Caco-2 (cell line): ENCODE results near the gene ARMC2. TPM values are rescaled to one million over a fixed set of nuclear protein-coding genes. Genes with fewer than 3 reads are reported as not detected.

Experiments
- BruUV-seq: library from RNA; stranded (reverse); fragments of 400-500 nt; replicated peaks from 2 replicates; lab custom pipeline; 2021; lab: Mats Ljungman, UMichigan
- CTCF ChIA-PET: fragments of 300-600 bp; sonication (Branson Sonifier 250); formaldehyde crosslinking; loops from one replicate; lab custom pipeline; 2022; ENCODE audit warnings: antibody characterized with exemption; lab: Charles Lee
- POLR2A ChIA-PET: fragments of 300-600 bp; sonication (Branson Sonifier 250); formaldehyde crosslinking; loops from one replicate; lab custom pipeline; 2022; ENCODE audit warnings: antibody characterized with exemption; lab: Charles Lee
- DNase-seq, 2 experiments: peaks; one replicate each; pipeline versions ENCODE4 v3.0.0 to v3.0.0-alpha.2; 2020 to 2022
- H3K27me3 ChIP-seq: replicated peaks from 2 replicates; pipeline ENCODE4 v1.6.0; 2011; ENCODE audit warnings: low read length; ENCODE audit not compliant: control insufficient read depth, insufficient read depth
- H3K36me3 ChIP-seq: 2 replicates; pipeline ENCODE4 v1.5.1; 2011; ENCODE audit warnings: low read length; ENCODE audit not compliant: control insufficient read depth, insufficient read depth
- H3K4me1 ChIP-seq: fragments of 250-450 bp; sonication (Bioruptor Pico); 2 replicates; pipeline ENCODE4 v1.5.1; 2020; ENCODE audit warnings: mild to moderate bottlenecking
- H3K4me3 ChIP-seq: 2 replicates; pipeline ENCODE4 v1.5.1; 2011; ENCODE audit warnings: low read depth, mild to moderate bottlenecking, control low read depth, low read length
- H3K9me3 ChIP-seq: fragments of 250-450 bp; sonication (Bioruptor Pico); 2 replicates; pipeline ENCODE4 v1.5.1; 2020; ENCODE audit warnings: mild to moderate bottlenecking, moderate library complexity
- H3K27ac Mint-ChIP-seq: one replicate; pipeline ENCODE4 v1.8.0; 2022; ENCODE audit warnings: mixed read lengths; ENCODE audit not compliant: unreplicated experiment
- H3K27me3 Mint-ChIP-seq: one replicate; pipeline ENCODE4 v1.8.0; 2022; ENCODE audit warnings: mixed read lengths; ENCODE audit not compliant: insufficient read depth, unreplicated experiment
- H3K36me3 Mint-ChIP-seq: one replicate; pipeline ENCODE4 v1.8.0; 2022; ENCODE audit warnings: mild to moderate bottlenecking, mixed read lengths; ENCODE audit not compliant: insufficient read depth, unreplicated experiment
- H3K4me1 Mint-ChIP-seq: one replicate; pipeline ENCODE4 v1.8.0; 2022; ENCODE audit warnings: low read depth, mixed read lengths; ENCODE audit not compliant: unreplicated experiment
- H3K4me3 Mint-ChIP-seq: one replicate; pipeline ENCODE4 v1.8.0; 2022; ENCODE audit warnings: mild to moderate bottlenecking, moderate library complexity, mixed read lengths; ENCODE audit not compliant: unreplicated experiment
- H3K9me3 Mint-ChIP-seq: one replicate; pipeline ENCODE4 v1.8.0; 2022; ENCODE audit warnings: mixed read lengths; ENCODE audit not compliant: unreplicated experiment
- intact Hi-C: fragments of 100-400 bp; cut with micrococcal nuclease; formaldehyde crosslinking; loops from one replicate; pipeline ENCODE4 v1.10.0; 2022; ENCODE audit not compliant: unreplicated experiment
- total RNA-seq: library from RNA; stranded (reverse); gene quantifications from 2 replicates; pipeline ENCODE4 v1.2.3, GENCODE V29; 2022
- TF ChIP-seq, protein P1 (sequence below), 2 experiments: fragments of 200-600 bp in 1 of 2; IDR thresholded peaks; 1 replicate in 1 of 2; 2 replicates in 1 of 2; pipeline versions ENCODE4 v1.5.1 to v1.8.0; 2011 to 2022; ENCODE audit warnings: antibody characterized with exemption in 1 of 2, control low read depth in 1 of 2, inconsistent platforms in 1 of 2, low read depth in 1 of 2, low read length in 1 of 2, mild to moderate bottlenecking in 1 of 2, moderate library complexity in 1 of 2; ENCODE audit not compliant: insufficient read depth in 1 of 2, severe bottlenecking in 1 of 2, unreplicated experiment in 1 of 2

ARMC2 gene
- total RNA-seq, 1 experiment from 2014 or later = 7.8 TPM

DNA sequence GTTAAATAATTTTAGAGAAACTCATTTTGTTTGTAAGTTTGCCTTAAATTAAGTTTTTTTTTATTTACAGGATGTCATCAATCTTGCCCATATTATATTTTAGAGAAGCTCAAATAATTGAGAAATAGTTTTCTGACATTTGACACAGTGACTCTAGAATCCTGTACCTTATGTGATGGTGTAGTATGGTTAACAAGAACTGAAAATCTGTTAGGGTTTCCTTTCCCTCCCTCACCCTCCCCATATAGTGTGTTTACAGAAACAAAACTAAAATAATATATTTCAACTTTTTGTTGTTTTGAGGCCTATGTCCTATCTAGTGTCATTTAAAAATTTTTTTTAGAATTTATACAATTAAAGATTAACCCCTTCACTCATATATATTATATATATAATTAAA lies 154.7 kb downstream of the ARMC2 start:
- H3K27ac Mint-ChIP-seq = no peak overlapping the region
- no peaks in the 10 kb centered on the region for H3K36me3 ChIP-seq
- H3K36me3 Mint-ChIP-seq = peaks cover 9% of the 10 kb centered on the region
- H3K4me1 ChIP-seq = peaks cover 30% of the 10 kb centered on the region
- no peak overlapping the region for H3K4me3 Mint-ChIP-seq
- peaks cover 10% of the 10 kb centered on the region for H3K4me1 Mint-ChIP-seq
- H3K9me3 ChIP-seq = no peaks in the 10 kb centered on the region
- H3K9me3 Mint-ChIP-seq = no peaks in the 10 kb centered on the region
- no peak for DNase-seq
- intact Hi-C loops = no loop called here
- ChIA-PET CTCF (no interaction called here), POLR2A (no interaction called here)
- TF ChIP-seq, protein P1, sequence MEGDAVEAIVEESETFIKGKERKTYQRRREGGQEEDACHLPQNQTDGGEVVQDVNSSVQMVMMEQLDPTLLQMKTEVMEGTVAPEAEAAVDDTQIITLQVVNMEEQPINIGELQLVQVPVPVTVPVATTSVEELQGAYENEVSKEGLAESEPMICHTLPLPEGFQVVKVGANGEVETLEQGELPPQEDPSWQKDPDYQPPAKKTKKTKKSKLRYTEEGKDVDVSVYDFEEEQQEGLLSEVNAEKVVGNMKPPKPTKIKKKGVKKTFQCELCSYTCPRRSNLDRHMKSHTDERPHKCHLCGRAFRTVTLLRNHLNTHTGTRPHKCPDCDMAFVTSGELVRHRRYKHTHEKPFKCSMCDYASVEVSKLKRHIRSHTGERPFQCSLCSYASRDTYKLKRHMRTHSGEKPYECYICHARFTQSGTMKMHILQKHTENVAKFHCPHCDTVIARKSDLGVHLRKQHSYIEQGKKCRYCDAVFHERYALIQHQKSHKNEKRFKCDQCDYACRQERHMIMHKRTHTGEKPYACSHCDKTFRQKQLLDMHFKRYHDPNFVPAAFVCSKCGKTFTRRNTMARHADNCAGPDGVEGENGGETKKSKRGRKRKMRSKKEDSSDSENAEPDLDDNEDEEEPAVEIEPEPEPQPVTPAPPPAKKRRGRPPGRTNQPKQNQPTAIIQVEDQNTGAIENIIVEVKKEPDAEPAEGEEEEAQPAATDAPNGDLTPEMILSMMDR (IDR thresholded peaks at IDR 0.05; ENCODE audit: insufficient read depth in 1 of 2, low read depth in 1 of 2, low read length in 1 of 2, severe bottlenecking in 1 of 2, unreplicated experiment in 1 of 2) = no peak
- no peaks in the 10 kb centered on the region for H3K27me3 Mint-ChIP-seq
- no TSS peak for BruUV-seq
- no peak overlapping the region for H3K4me3 ChIP-seq
- H3K27me3 ChIP-seq = no peaks in the 10 kb centered on the region

DNA sequence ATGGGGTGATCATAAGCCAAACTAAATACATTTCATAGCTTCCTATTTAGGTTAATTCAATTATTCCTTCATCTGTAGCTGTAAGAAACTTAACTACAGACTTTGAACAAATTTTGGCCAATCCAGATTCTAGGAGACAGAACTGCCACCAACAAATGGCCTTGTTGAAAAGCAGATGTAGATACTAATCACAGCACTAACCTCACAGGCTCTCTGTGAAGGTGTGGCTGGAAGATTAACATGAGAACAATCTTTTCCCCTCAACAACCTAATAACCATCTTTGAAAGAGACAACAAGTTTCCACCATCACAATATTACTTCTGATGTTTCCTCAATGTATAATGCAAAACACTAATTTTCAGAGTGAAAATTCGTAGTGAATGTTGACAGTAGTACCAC lies 158.6 kb downstream of the ARMC2 start:
- peaks cover 2% of the 10 kb centered on the region for H3K4me1 Mint-ChIP-seq
- no peak for DNase-seq
- no peak overlapping the region for H3K4me3 ChIP-seq
- peaks cover 37% of the 10 kb centered on the region for H3K4me1 ChIP-seq
- POLR2A ChIA-PET = no interaction called here
- no peak overlapping the region for H3K27ac Mint-ChIP-seq
- TF ChIP-seq, protein P1 (IDR thresholded peaks at IDR 0.05; ENCODE audit: insufficient read depth in 1 of 2, low read depth in 1 of 2, low read length in 1 of 2, severe bottlenecking in 1 of 2, unreplicated experiment in 1 of 2) = no peak
- CTCF ChIA-PET = no interaction called here
- BruUV-seq = no TSS peak
- no peaks in the 10 kb centered on the region for H3K9me3 ChIP-seq
- H3K4me3 Mint-ChIP-seq = no peak overlapping the region
- intact Hi-C loops = loop anchor here (5.0 kb wide), 1 partner anchor 35 kb away; no protein-coding TSS in a partner anchor
- H3K36me3 ChIP-seq = no peaks in the 10 kb centered on the region
- H3K36me3 Mint-ChIP-seq = no peaks in the 10 kb centered on the region
- H3K9me3 Mint-ChIP-seq = no peaks in the 10 kb centered on the region
- no peaks in the 10 kb centered on the region for H3K27me3 ChIP-seq
- no peaks in the 10 kb centered on the region for H3K27me3 Mint-ChIP-seq

DNA sequence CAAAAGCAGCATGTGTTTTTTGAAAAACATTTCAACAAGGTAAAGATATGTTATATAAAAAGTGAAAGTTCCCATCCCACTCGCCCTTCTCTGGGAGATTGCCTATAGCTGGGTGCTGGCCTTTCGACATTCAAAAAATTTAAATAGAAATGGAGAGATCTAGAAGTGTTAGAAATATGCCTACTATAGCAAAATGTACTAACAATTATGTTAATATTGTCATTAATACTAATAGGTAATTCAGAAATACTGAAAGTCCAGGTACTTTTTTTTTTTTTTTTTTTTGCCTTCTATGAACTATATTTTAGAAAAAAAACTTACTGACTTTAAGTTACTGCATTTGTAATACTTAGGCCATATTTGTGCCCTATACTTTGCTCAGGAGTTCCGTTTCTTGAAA lies 159.3 kb downstream of the ARMC2 start:
- peaks cover 30% of the 10 kb centered on the region for H3K4me1 ChIP-seq
- POLR2A ChIA-PET = no interaction called here
- H3K9me3 Mint-ChIP-seq = no peaks in the 10 kb centered on the region
- H3K4me3 ChIP-seq = no peak overlapping the region; the same call in 1 of the 2 replicates
- no peaks in the 10 kb centered on the region for H3K36me3 Mint-ChIP-seq
- H3K27me3 ChIP-seq = no peaks in the 10 kb centered on the region
- H3K4me3 Mint-ChIP-seq = peak overlapping the region; percentile 76
- intact Hi-C loops = loop anchor here (5.0 kb wide), 1 partner anchor 35 kb away; no protein-coding TSS in a partner anchor
- TF ChIP-seq, protein P1 (IDR thresholded peaks at IDR 0.05; ENCODE audit: insufficient read depth in 1 of 2, low read depth in 1 of 2, low read length in 1 of 2, severe bottlenecking in 1 of 2, unreplicated experiment in 1 of 2) = no peak
- H3K27me3 Mint-ChIP-seq = no peaks in the 10 kb centered on the region
- DNase-seq = no peak
- H3K9me3 ChIP-seq = no peaks in the 10 kb centered on the region
- H3K36me3 ChIP-seq = no peaks in the 10 kb centered on the region
- no TSS peak for BruUV-seq
- no peak overlapping the region for H3K27ac Mint-ChIP-seq
- H3K4me1 Mint-ChIP-seq = peaks cover 3% of the 10 kb centered on the region
- CTCF ChIA-PET = no interaction called here
